HEK293T (cell line): ENCODE data around the gene TRIM2.

Experiments
- CTCF ChIA-PET: fragments of 350-600 bp; formaldehyde crosslinking; extraction: SDS; loops from one replicate; lab custom pipeline; 2021; ENCODE audit warnings: antibody characterized with exemption, inconsistent platforms; lab: Yijun Ruan, JAX
- POLR2A ChIA-PET: fragments of 350-600 bp; formaldehyde crosslinking; extraction: SDS; loops from one replicate; lab custom pipeline; 2020; ENCODE audit warnings: antibody characterized with exemption, inconsistent platforms; lab: Yijun Ruan, JAX
- DNase-seq: peaks from one replicate; pipeline ENCODE4 v3.0.0; 2012; ENCODE audit warnings: mixed read lengths; ENCODE audit errors: extremely low spot score
- ARNT ChIP-seq: fragments of 450-650 bp; IDR thresholded peaks from 2 replicates; pipeline ENCODE4 v1.6.1; 2017; ENCODE audit warnings: mild to moderate bottlenecking
- BHLHE40 ChIP-seq: fragments of 450-650 bp; IDR thresholded peaks from 2 replicates; pipeline ENCODE4 v1.6.1; 2016; ENCODE audit warnings: mild to moderate bottlenecking, moderate library complexity, borderline replicate concordance
- CTBP1 ChIP-seq: fragments of 450-650 bp; IDR thresholded peaks from 2 replicates; pipeline ENCODE4 v1.6.1; 2016; ENCODE audit warnings: borderline replicate concordance
- ELF4 ChIP-seq: fragments of 450-650 bp; IDR thresholded peaks from 2 replicates; pipeline ENCODE4 v1.6.1; 2017; ENCODE audit warnings: antibody characterized with exemption
- FOXA1 ChIP-seq: fragments of 450-650 bp; IDR thresholded peaks from 2 replicates; pipeline ENCODE4 v1.6.1; 2016; ENCODE audit warnings: mild to moderate bottlenecking
- FOXK2 ChIP-seq: fragments of 450-650 bp; IDR thresholded peaks from 2 replicates; pipeline ENCODE4 v1.6.1; 2016; ENCODE audit warnings: mild to moderate bottlenecking
- FOXM1 ChIP-seq: fragments of 450-650 bp; IDR thresholded peaks from 2 replicates; pipeline ENCODE4 v1.6.1; 2017; ENCODE audit warnings: mild to moderate bottlenecking, borderline replicate concordance
- HDGF ChIP-seq: fragments of 450-650 bp; IDR thresholded peaks from 2 replicates; pipeline ENCODE4 v1.6.1; 2017; ENCODE audit warnings: antibody characterized with exemption, borderline replicate concordance
- L3MBTL2 ChIP-seq: fragments of 450-650 bp; conservative IDR thresholded peaks from 2 replicates; pipeline ENCODE4 v1.6.1; 2016; ENCODE audit warnings: mild to moderate bottlenecking
- LEF1 ChIP-seq: fragments of 450-650 bp; IDR thresholded peaks from 2 replicates; pipeline ENCODE4 v1.6.1; 2017; ENCODE audit warnings: mild to moderate bottlenecking, borderline replicate concordance
- NFRKB ChIP-seq: fragments of 450-650 bp; IDR thresholded peaks from 2 replicates; pipeline ENCODE4 v1.6.1; 2016; ENCODE audit warnings: mild to moderate bottlenecking, moderate library complexity
- PKNOX1 ChIP-seq: fragments of 450-650 bp; IDR thresholded peaks from 2 replicates; pipeline ENCODE4 v1.6.1; 2016
- SP1 ChIP-seq: fragments of 450-650 bp; IDR thresholded peaks from 2 replicates; pipeline ENCODE4 v1.6.1; 2017
- SUZ12 ChIP-seq: fragments of 450-650 bp; IDR thresholded peaks from 2 replicates; pipeline ENCODE4 v1.6.1; 2016; ENCODE audit warnings: mild to moderate bottlenecking
- TARDBP ChIP-seq: fragments of 450-650 bp; IDR thresholded peaks from 2 replicates; pipeline ENCODE4 v1.6.1; 2016
- ZNF384 ChIP-seq: fragments of 450-650 bp; IDR thresholded peaks from 2 replicates; pipeline ENCODE4 v1.6.1; 2016

Gene TRIM2

GRCh38 chr4:153346563-153346962 is 142.3 kb downstream of the TRIM2 start:
- CTCF ChIA-PET: interaction anchor here (0.7 to 3.7 kb wide), 5 partner anchors 86 to 1065 kb away, joined by 4 to 22 read pairs (median 5); no protein-coding TSS in a partner anchor
- POLR2A ChIA-PET: interaction anchor here (1.5 to 2.2 kb wide), 5 partner anchors 8 to 142 kb away, joined by 3 to 14 read pairs (median 6); partner anchors contain the start of genes TMEM131L and TRIM2
- TF ChIP-seq FOXM1: no peak
- no peak for TF ChIP-seq CTBP1
- no peak for TF ChIP-seq SUZ12
- no peak for TF ChIP-seq ELF4
- no peak for TF ChIP-seq LEF1
- DNase-seq: no peak

GRCh38 chr4:153347117-153347516 is 142.9 kb downstream of the TRIM2 start:
- DNase-seq: no peak
- TF ChIP-seq SUZ12 (no peak), PKNOX1 (no peak), FOXK2 (no peak), NFRKB (no peak), ZNF384 (no peak), HDGF (no peak), CTBP1 (no peak), BHLHE40 (no peak), SP1 (no peak), TARDBP (no peak), ELF4 (no peak), LEF1 (no peak), FOXM1 (no peak), L3MBTL2 (no peak), FOXA1 (no peak), ARNT (no peak)
- POLR2A ChIA-PET: interaction anchor here (1.8 kb wide), 1 partner anchor 31 kb away, joined by 6 read pairs; no protein-coding TSS in a partner anchor
- CTCF ChIA-PET: interaction anchor here (0.6 to 3.7 kb wide), 5 partner anchors 69 to 1066 kb away, joined by 3 to 22 read pairs (median 4); no protein-coding TSS in a partner anchor

- ChIA-PET CTCF (interaction anchor here (0.6 to 1.1 kb wide), 4 partner anchors 90 to 275 kb away, joined by 3 to 4 read pairs (median 3); no protein-coding TSS in a partner anchor), POLR2A (interaction anchor here (0.8 kb wide), 1 partner anchor 203 kb away, joined by 3 read pairs; no protein-coding TSS in a partner anchor)
- DNase-seq: no peak
- no peak for TF ChIP-seq NFRKB
- no peak for TF ChIP-seq HDGF
- TF ChIP-seq PKNOX1: no peak
- TF ChIP-seq ZNF384: no peak
- no peak for TF ChIP-seq L3MBTL2
- TF ChIP-seq FOXK2: no peak
- TF ChIP-seq CTBP1: no peak
- no peak for TF ChIP-seq FOXA1
- TF ChIP-seq SP1: no peak
- no peak for TF ChIP-seq LEF1
- TF ChIP-seq ELF4: no peak
- no peak for TF ChIP-seq BHLHE40
- no peak for TF ChIP-seq TARDBP
- TF ChIP-seq ARNT: no peak
- TF ChIP-seq SUZ12: no peak
- TF ChIP-seq FOXM1: no peak
Measured at GRCh38 chr4:153348006-153348405, 143.8 kb downstream of the TRIM2 start.

- ChIA-PET CTCF (interaction anchor here (1.1 kb wide), 1 partner anchor 225 kb away, joined by 4 read pairs; no protein-coding TSS in a partner anchor), POLR2A (no interaction called here)
- DNase-seq: no peak
- no peak for TF ChIP-seq BHLHE40
- TF ChIP-seq CTBP1: no peak
- TF ChIP-seq SUZ12: no peak
- TF ChIP-seq FOXA1: no peak
- TF ChIP-seq FOXK2: no peak
- no peak for TF ChIP-seq TARDBP
- TF ChIP-seq FOXM1: no peak
- no peak for TF ChIP-seq L3MBTL2
- no peak for TF ChIP-seq HDGF
- TF ChIP-seq NFRKB: no peak
- TF ChIP-seq PKNOX1: no peak
- TF ChIP-seq SP1: no peak
- no peak for TF ChIP-seq LEF1
- TF ChIP-seq ZNF384: no peak
- TF ChIP-seq ELF4: no peak
- no peak for TF ChIP-seq ARNT
Measured at GRCh38 chr4:153349206-153349805, 145.1 kb downstream of the TRIM2 start.

- ChIA-PET POLR2A (no interaction called here), CTCF (interaction anchor here (0.6 kb wide), 1 partner anchor 17 kb away, joined by 5 read pairs; no protein-coding TSS in a partner anchor)
- no peak for DNase-seq
- TF ChIP-seq ARNT (no peak), NFRKB (no peak), FOXA1 (no peak), BHLHE40 (no peak), HDGF (no peak), FOXM1 (no peak), FOXK2 (no peak), LEF1 (no peak), PKNOX1 (no peak), L3MBTL2 (no peak), CTBP1 (no peak), ZNF384 (no peak), SP1 (no peak), ELF4 (no peak), TARDBP (no peak), SUZ12 (no peak)
Measured at GRCh38 chr4:153362184-153362583, 157.9 kb downstream of the TRIM2 start.
